ENCODE measurements around the gene KCNIP4. TPM values are rescaled to one million over a fixed set of nuclear protein-coding genes. Genes with fewer than 3 reads are reported as not detected.

The KCNIP4 gene
- total and polyA plus RNA-seq, 2 experiments from 2014 or later: 0.14 to 0.63 TPM

DNA sequence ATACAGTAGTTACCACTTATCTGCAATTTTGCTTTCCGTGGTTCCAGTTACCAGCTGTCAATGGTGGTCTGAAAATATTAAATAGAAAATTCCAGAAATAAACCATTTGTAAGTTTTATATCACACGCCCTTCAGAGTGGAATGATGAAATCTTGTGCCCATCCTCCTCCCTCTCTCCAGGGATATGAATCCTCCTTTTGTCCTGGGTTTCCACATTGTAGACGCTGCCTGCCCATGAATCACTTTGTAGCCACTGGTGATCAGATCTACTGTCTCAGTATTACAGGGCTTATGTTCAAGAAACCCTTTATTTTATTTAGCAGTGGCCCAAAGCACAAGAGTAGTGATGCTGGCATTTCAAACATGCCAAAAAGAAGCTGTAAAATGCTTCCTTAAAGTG lies 198.6 kb downstream of the KCNIP4 start:
- Histone ChIP-seq H3K9me2 (ENCODE audit: insufficient read depth) (peaks cover 2% of the 10 kb centered on the region; the same call in 1 of the 2 replicates), H3K79me2 (replicated peaks; ENCODE audit: insufficient read depth) (no peaks in the 10 kb centered on the region), H3K27me3 (ENCODE audit: insufficient read depth) (no peaks in the 10 kb centered on the region), H3K4me1 (ENCODE audit: insufficient read depth) (peaks cover 7% of the 10 kb centered on the region; the same call in 1 of the 2 replicates), H3K4me3 (no peak overlapping the region), H4K20me1 (replicated peaks; ENCODE audit: insufficient read depth) (no peaks in the 10 kb centered on the region), H3K4me2 (no peak overlapping the region), H3K36me3 (ENCODE audit: insufficient read depth) (no peaks in the 10 kb centered on the region), H2AFZ (no peak overlapping the region), H3K27ac (ENCODE audit: low read depth) (no peak overlapping the region), H3F3A (replicated peaks; ENCODE audit: low read depth) (no peaks in the 10 kb centered on the region)
- Mint-ChIP-seq H3K36me3 (ENCODE audit: low read depth) (no peaks in the 10 kb centered on the region), H3K9me3 (no peaks in the 10 kb centered on the region), H3K4me1 (peaks cover 19% of the 10 kb centered on the region), H3K4me3 (no peak overlapping the region), H3K27me3 (ENCODE audit: insufficient read depth, low read depth, poor library complexity) (no peaks in the 10 kb centered on the region), H3K27ac (no peak overlapping the region)
- DNase-seq (ENCODE audit: low spot score) (no peak), ATAC-seq (no peak)
- TF ChIP-seq ETS1 (IDR thresholded peaks at IDR 0.05) (no peak), CREB1 (CRISPR knock-in tag; IDR thresholded peaks at IDR 0.05; ENCODE audit: low read depth) (no peak), STAT1 (IDR thresholded peaks at IDR 0.05; ENCODE audit: unreplicated experiment) (no peak), EZH2 (IDR thresholded peaks at IDR 0.05; ENCODE audit: low read depth, unreplicated experiment) (no peak), EZH2phosphoT487 (IDR thresholded peaks at IDR 0.05; ENCODE audit: unreplicated experiment) (no peak), NANOG (IDR thresholded peaks at IDR 0.05; ENCODE audit: borderline replicate concordance) (no peak), JUNB (IDR thresholded peaks at IDR 0.05; ENCODE audit: unreplicated experiment) (no peak), ZNF331 (CRISPR knock-in tag; IDR thresholded peaks at IDR 0.05; ENCODE audit: low read depth) (no peak), ZNF114 (CRISPR knock-in tag; IDR thresholded peaks at IDR 0.05) (no peak)
- TF ChIP-seq, protein P1, sequence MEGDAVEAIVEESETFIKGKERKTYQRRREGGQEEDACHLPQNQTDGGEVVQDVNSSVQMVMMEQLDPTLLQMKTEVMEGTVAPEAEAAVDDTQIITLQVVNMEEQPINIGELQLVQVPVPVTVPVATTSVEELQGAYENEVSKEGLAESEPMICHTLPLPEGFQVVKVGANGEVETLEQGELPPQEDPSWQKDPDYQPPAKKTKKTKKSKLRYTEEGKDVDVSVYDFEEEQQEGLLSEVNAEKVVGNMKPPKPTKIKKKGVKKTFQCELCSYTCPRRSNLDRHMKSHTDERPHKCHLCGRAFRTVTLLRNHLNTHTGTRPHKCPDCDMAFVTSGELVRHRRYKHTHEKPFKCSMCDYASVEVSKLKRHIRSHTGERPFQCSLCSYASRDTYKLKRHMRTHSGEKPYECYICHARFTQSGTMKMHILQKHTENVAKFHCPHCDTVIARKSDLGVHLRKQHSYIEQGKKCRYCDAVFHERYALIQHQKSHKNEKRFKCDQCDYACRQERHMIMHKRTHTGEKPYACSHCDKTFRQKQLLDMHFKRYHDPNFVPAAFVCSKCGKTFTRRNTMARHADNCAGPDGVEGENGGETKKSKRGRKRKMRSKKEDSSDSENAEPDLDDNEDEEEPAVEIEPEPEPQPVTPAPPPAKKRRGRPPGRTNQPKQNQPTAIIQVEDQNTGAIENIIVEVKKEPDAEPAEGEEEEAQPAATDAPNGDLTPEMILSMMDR (conservative IDR thresholded peaks at IDR 0.05; ENCODE audit: low read depth in 2 of 2): no peak

- Mint-ChIP-seq H3K4me1 (peaks cover 19% of the 10 kb centered on the region), H3K9me3 (no peaks in the 10 kb centered on the region), H3K4me3 (no peak overlapping the region), H3K27me3 (ENCODE audit: insufficient read depth, low read depth, poor library complexity) (no peaks in the 10 kb centered on the region), H3K36me3 (ENCODE audit: low read depth) (no peaks in the 10 kb centered on the region), H3K27ac (no peak overlapping the region)
- DNase-seq (ENCODE audit: low spot score) (no peak), ATAC-seq (no peak)
- H3F3A ChIP-seq (replicated peaks; ENCODE audit: low read depth): no peaks in the 10 kb centered on the region
- H3K27ac ChIP-seq (ENCODE audit: low read depth): no peak overlapping the region
- no peak overlapping the region for H3K4me3 ChIP-seq
- no peaks in the 10 kb centered on the region for H3K36me3 ChIP-seq (ENCODE audit: insufficient read depth)
- no peaks in the 10 kb centered on the region for H3K27me3 ChIP-seq (ENCODE audit: insufficient read depth)
- H3K9me2 ChIP-seq (ENCODE audit: insufficient read depth): peaks cover 2% of the 10 kb centered on the region; the same call in 1 of the 2 replicates
- H4K20me1 ChIP-seq (replicated peaks; ENCODE audit: insufficient read depth): no peaks in the 10 kb centered on the region
- H2AFZ ChIP-seq: no peak overlapping the region
- H3K4me2 ChIP-seq: no peak overlapping the region
- H3K4me1 ChIP-seq (ENCODE audit: insufficient read depth): peaks cover 7% of the 10 kb centered on the region; the same call in 1 of the 2 replicates
- H3K79me2 ChIP-seq (replicated peaks; ENCODE audit: insufficient read depth): no peaks in the 10 kb centered on the region
- TF ChIP-seq CREB1 (CRISPR knock-in tag; IDR thresholded peaks at IDR 0.05; ENCODE audit: low read depth) (no peak), NANOG (IDR thresholded peaks at IDR 0.05; ENCODE audit: borderline replicate concordance) (no peak), ETS1 (IDR thresholded peaks at IDR 0.05) (no peak), ZNF331 (CRISPR knock-in tag; IDR thresholded peaks at IDR 0.05; ENCODE audit: low read depth) (no peak), STAT1 (IDR thresholded peaks at IDR 0.05; ENCODE audit: unreplicated experiment) (no peak), ZNF114 (CRISPR knock-in tag; IDR thresholded peaks at IDR 0.05) (no peak), EZH2 (IDR thresholded peaks at IDR 0.05; ENCODE audit: low read depth, unreplicated experiment) (no peak)
- TF ChIP-seq, protein P2, sequence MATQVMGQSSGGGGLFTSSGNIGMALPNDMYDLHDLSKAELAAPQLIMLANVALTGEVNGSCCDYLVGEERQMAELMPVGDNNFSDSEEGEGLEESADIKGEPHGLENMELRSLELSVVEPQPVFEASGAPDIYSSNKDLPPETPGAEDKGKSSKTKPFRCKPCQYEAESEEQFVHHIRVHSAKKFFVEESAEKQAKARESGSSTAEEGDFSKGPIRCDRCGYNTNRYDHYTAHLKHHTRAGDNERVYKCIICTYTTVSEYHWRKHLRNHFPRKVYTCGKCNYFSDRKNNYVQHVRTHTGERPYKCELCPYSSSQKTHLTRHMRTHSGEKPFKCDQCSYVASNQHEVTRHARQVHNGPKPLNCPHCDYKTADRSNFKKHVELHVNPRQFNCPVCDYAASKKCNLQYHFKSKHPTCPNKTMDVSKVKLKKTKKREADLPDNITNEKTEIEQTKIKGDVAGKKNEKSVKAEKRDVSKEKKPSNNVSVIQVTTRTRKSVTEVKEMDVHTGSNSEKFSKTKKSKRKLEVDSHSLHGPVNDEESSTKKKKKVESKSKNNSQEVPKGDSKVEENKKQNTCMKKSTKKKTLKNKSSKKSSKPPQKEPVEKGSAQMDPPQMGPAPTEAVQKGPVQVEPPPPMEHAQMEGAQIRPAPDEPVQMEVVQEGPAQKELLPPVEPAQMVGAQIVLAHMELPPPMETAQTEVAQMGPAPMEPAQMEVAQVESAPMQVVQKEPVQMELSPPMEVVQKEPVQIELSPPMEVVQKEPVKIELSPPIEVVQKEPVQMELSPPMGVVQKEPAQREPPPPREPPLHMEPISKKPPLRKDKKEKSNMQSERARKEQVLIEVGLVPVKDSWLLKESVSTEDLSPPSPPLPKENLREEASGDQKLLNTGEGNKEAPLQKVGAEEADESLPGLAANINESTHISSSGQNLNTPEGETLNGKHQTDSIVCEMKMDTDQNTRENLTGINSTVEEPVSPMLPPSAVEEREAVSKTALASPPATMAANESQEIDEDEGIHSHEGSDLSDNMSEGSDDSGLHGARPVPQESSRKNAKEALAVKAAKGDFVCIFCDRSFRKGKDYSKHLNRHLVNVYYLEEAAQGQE (IDR thresholded peaks at IDR 0.05; ENCODE audit: unreplicated experiment): no peak
- TF ChIP-seq, protein P1 (conservative IDR thresholded peaks at IDR 0.05; ENCODE audit: low read depth in 2 of 2): no peak
These were observed 199.2 kb downstream of the KCNIP4 start for GRCh38 chr4:21749412-21749811.
